Natural killer cell (primary cell): Measurements from ENCODE around the gene MYO1F. TPM values are rescaled to one million over a fixed set of nuclear protein-coding genes. Genes with fewer than 3 reads are reported as not detected.

Experiments used
- ATAC-seq, 3 donors: fragments of 150-1000 bp in 2 of 3; fragments of 200-7000 bp in 1 of 3; cut with Tn5 transposase; 1 replicate in 1 of 3; 2 replicates in 2 of 3; pipeline ENCODE4 v1.10.0; 2021; ENCODE audit warnings: mild to moderate bottlenecking in 2 of 3, moderate library complexity in 2 of 3
- DNase-seq, 2 donors: peaks; one replicate each; pipeline versions ENCODE4 v3.0.0 to v3.0.0-alpha.2; 2013 to 2021; ENCODE audit warnings: mixed read lengths in 1 of 2
- H3K27ac ChIP-seq: one replicate; pipeline ENCODE4 v1.5.1; 2013; ENCODE audit warnings: mild to moderate bottlenecking, low read length
- H3K27me3 ChIP-seq: one replicate; pipeline ENCODE4 v1.6.1; 2013; ENCODE audit warnings: low read length; ENCODE audit not compliant: control insufficient read depth, insufficient read depth
- H3K36me3 ChIP-seq: one replicate; pipeline ENCODE4 v1.6.1; 2013; ENCODE audit warnings: low read length; ENCODE audit not compliant: control insufficient read depth, insufficient read depth
- H3K4me1 ChIP-seq: one replicate; pipeline ENCODE4 v1.6.1; 2013; ENCODE audit warnings: low read length; ENCODE audit not compliant: control insufficient read depth, insufficient read depth
- H3K4me3 ChIP-seq: one replicate; pipeline ENCODE4 v1.5.1; 2013; ENCODE audit warnings: low read length
- H3K9me3 ChIP-seq: one replicate; pipeline ENCODE4 v1.6.1; 2013; ENCODE audit warnings: low read length; ENCODE audit not compliant: control insufficient read depth, insufficient read depth
- H3K27ac Mint-ChIP-seq, 2 donors: one replicate each; pipeline ENCODE4 v1.8.0; 2022; ENCODE audit warnings: mild to moderate bottlenecking in 2 of 2, mixed read lengths in 2 of 2, moderate library complexity in 1 of 2
- H3K27me3 Mint-ChIP-seq, 2 donors: one replicate each; pipeline ENCODE4 v1.8.0; 2022; ENCODE audit warnings: low read depth in 2 of 2, mixed read lengths in 2 of 2
- H3K36me3 Mint-ChIP-seq: one replicate; pipeline ENCODE4 v1.8.0; 2022; ENCODE audit warnings: mixed read lengths
- H3K4me1 Mint-ChIP-seq, 2 donors: one replicate each; pipeline ENCODE4 v1.8.0; 2022; ENCODE audit warnings: mixed read lengths in 2 of 2
- H3K4me3 Mint-ChIP-seq: one replicate; pipeline ENCODE4 v1.8.0; 2022; ENCODE audit warnings: mild to moderate bottlenecking, moderate library complexity, mixed read lengths
- H3K9me3 Mint-ChIP-seq, 2 donors: one replicate each; pipeline ENCODE4 v1.8.0; 2022; ENCODE audit warnings: mixed read lengths in 2 of 2
- CTCF ChIP-seq: fragments of 200-600 bp; IDR thresholded peaks from one replicate; pipeline ENCODE4 v1.8.0; 2022; ENCODE audit warnings: antibody characterized with exemption
- WGBS: methylation state at CpG from one replicate; pipeline ENCODE4 v1.1.7; 2013; ENCODE audit warnings: missing lambda C conversion rate; ENCODE audit not compliant: insufficient coverage; 5-methylcytosine and 5-hydroxymethylcytosine counted together
- intact Hi-C: fragments of 100-400 bp; cut with micrococcal nuclease; formaldehyde crosslinking; loops from one replicate; pipeline ENCODE4 v1.14.2; 2022
- total RNA-seq, 4 donors: library from RNA; stranded (reverse); fragments of 120-200 nt in 1 of 4; gene quantifications; one replicate each; pipeline versions ENCODE4 v1.2.3 to v1.2.4, GENCODE V29; 2013 to 2022

The MYO1F gene
- total RNA-seq, 3 donors from 2014 or later (not counting 1 experiment from before 2014, with no cell fraction given) = 971 to 1,223 (median 1,014) TPM

GRCh38 chr19:8611877-8612806 lies 34.9 kb upstream of the MYO1F start:
- Histone ChIP-seq H3K9me3 (no peaks in the 10 kb centered on the region), H3K4me3 (no peak overlapping the region), H3K36me3 (no peaks in the 10 kb centered on the region), H3K4me1 (peaks cover 59% of the 10 kb centered on the region), H3K27me3 (no peaks in the 10 kb centered on the region), H3K27ac (peak overlapping the region; percentile 56)
- WGBS = 70% methylated on average over 11 of the region's 12 CpGs
- H3K4me3 Mint-ChIP-seq = peak overlapping the region; percentile 82
- H3K27ac Mint-ChIP-seq = peak overlapping the region; percentile 85 to 92
- intact Hi-C loops = no loop called here
- ATAC-seq = peak in 1 of 3 donors; percentile 4
- H3K36me3 Mint-ChIP-seq = no peaks in the 10 kb centered on the region
- H3K9me3 Mint-ChIP-seq = no peaks in the 10 kb centered on the region
- no peak for TF ChIP-seq CTCF
- H3K4me1 Mint-ChIP-seq = peaks cover 50 to 70% of the 10 kb centered on the region in 2 donors
- DNase-seq = peak in 1 of 2 donors; percentile 48
- H3K27me3 Mint-ChIP-seq = peaks cover 0 to 2% of the 10 kb centered on the region in 2 donors

- H3K27me3 ChIP-seq = no peaks in the 10 kb centered on the region
- H3K4me1 Mint-ChIP-seq = peaks cover 50 to 78% of the 10 kb centered on the region in 2 donors
- TF ChIP-seq CTCF = no peak
- peak overlapping the region; percentile 37 for H3K27ac ChIP-seq
- no peaks in the 10 kb centered on the region for H3K36me3 Mint-ChIP-seq
- intact Hi-C loops = no loop called here
- H3K36me3 ChIP-seq = no peaks in the 10 kb centered on the region
- 50% methylated on average over 18 of the region's 18 CpGs for WGBS
- H3K9me3 Mint-ChIP-seq = no peaks in the 10 kb centered on the region
- H3K27me3 Mint-ChIP-seq = peaks cover 0 to 2% of the 10 kb centered on the region in 2 donors
- ATAC-seq = no peak
- peak in 1 of 2 donors; percentile 49 for DNase-seq
- no peak overlapping the region for H3K4me3 ChIP-seq
- H3K27ac Mint-ChIP-seq = peak overlapping the region; percentile 85 to 92
- peak overlapping the region; percentile 83 for H3K4me3 Mint-ChIP-seq
- H3K9me3 ChIP-seq = no peaks in the 10 kb centered on the region
- H3K4me1 ChIP-seq = peaks cover 59% of the 10 kb centered on the region
Measured at GRCh38 chr19:8611391-8611876, 34.2 kb upstream of the MYO1F start.

GRCh38 chr19:8610936-8611300 lies 33.7 kb upstream of the MYO1F start:
- Histone ChIP-seq H3K27me3 (no peaks in the 10 kb centered on the region), H3K27ac (no peak overlapping the region), H3K4me3 (no peak overlapping the region), H3K9me3 (no peaks in the 10 kb centered on the region), H3K4me1 (peaks cover 55% of the 10 kb centered on the region), H3K36me3 (no peaks in the 10 kb centered on the region)
- intact Hi-C loops = no loop called here
- no peak for ATAC-seq
- 0% methylated on average over 9 of the region's 9 CpGs for WGBS
- peak overlapping the region; percentile 85 to 92 for H3K27ac Mint-ChIP-seq
- H3K4me3 Mint-ChIP-seq = no peak overlapping the region
- no peak for DNase-seq
- no peak for TF ChIP-seq CTCF
- no peaks in the 10 kb centered on the region for H3K9me3 Mint-ChIP-seq
- peaks cover 0 to 2% of the 10 kb centered on the region in 2 donors for H3K27me3 Mint-ChIP-seq
- H3K4me1 Mint-ChIP-seq = peaks cover 46 to 78% of the 10 kb centered on the region in 2 donors
- no peaks in the 10 kb centered on the region for H3K36me3 Mint-ChIP-seq
